SH-SY5Y (cell line): ENCODE measurements around the gene PLEK.

Experiments
- GATA2 ChIP-seq: IDR thresholded peaks from 2 replicates; pipeline ENCODE4 v1.6.1; 2011; ENCODE audit warnings: mild to moderate bottlenecking, low read depth, low read length
- GATA3 ChIP-seq: IDR thresholded peaks from 2 replicates; pipeline ENCODE4 v1.6.1; 2011; ENCODE audit warnings: low read depth, mild to moderate bottlenecking, low read length, moderate library complexity

DNA sequence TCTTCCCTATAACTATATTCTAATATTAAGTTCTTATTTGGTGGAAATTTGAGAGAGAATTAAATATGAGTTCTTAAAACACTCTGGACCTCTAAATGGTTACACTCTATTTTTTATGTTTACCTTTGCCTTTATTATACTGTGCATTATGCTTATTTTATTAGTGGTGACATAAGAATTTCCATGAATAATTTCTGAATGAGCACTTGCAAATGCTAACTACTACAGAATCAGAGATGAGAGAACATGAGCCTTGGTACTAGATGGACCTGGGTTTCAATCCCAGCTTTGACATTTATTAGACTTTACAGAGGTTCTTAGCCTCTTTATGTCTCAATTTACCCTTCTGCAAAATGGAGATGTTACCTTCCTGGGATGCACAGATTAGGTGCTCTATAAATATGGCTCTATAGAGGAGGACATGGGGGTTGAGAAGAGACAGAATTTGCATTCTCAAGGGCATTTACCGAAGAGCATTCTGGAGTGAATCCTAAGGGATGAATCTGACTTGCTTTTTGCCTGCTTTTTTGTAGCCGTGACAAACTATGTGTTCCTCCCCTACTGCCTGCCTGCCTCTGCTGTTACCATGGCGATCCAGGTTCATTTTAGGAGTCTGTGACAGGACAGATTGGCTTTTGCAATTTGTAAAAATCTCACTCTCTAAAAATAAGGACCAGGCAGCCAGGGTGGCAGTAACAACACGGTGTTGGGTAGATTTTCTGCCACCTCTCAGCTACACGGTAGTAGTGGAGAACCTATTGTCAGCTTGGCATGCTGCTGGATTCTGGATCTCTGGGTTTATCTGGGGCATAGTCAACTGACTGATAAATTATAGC lies 24.6 kb upstream of the PLEK start:
- TF ChIP-seq GATA2 (no peak), GATA3 (no peak)
